ENCODE results near the gene MPPED1. TPM values are rescaled to one million over a fixed set of nuclear protein-coding genes. Genes with fewer than 3 reads are reported as not detected.

The MPPED1 gene
- total and polyA plus RNA-seq, 2 donors (not counting 3 experiments of a cell fraction or from before 2014, with no cell fraction given), result not detected

DNA sequence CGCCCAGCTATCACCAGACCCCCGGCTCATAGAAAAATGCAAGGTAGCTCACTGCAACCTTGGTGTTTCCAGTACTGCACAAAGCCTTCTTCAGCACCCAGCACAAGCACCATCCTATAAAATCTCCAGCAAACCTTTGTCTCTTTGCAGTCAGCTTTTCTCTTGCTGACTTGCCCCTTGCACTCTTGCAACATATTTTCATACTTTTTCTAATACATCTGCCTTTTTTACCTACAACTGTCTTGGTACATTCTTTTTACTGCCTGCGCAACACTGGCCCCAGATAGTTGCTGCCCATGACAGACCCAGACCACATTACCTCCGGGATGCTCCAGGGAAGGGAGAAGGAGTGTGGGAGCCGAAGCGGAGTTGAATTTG is 142.4 kb downstream of the MPPED1 start:
- peaks cover 1% of the 10 kb centered on the region for H3K9me3 ChIP-seq (replicated peaks; ENCODE audit: control insufficient read depth, insufficient read depth, low read length)
- H3K79me2 ChIP-seq (ENCODE audit: control insufficient read depth, insufficient read depth, low read length), result no peaks in the 10 kb centered on the region
- no peak overlapping the region for H3K9ac ChIP-seq (replicated peaks; ENCODE audit: extremely low read depth, insufficient read depth, low read length)
- dilution Hi-C loops (cut with MboI; ENCODE audit: extremely low pct_ligation_motif_present, low sequenced_read_pairs), result no loop called here
- DNase-seq (ENCODE audit: low read depth, low spot score) (no peak), FAIRE-seq (no peak)
- H3K36me3 ChIP-seq (ENCODE audit: control insufficient read depth in 2 of 2, extremely low read depth in 1 of 2, insufficient read depth in 2 of 2, low read length in 2 of 2), result no peaks in the 10 kb centered on the region
- no peaks in the 10 kb centered on the region for H3K27me3 ChIP-seq (ENCODE audit: control insufficient read depth in 2 of 2, insufficient read depth in 2 of 2, low read length in 2 of 2)
- ChIA-PET POLR2A (no interaction called here), CTCF (no interaction called here)
- H3K4me2 ChIP-seq (ENCODE audit: insufficient read depth, low read length), result no peak overlapping the region
- H2AFZ ChIP-seq (ENCODE audit: low read depth, low read length), result no peak overlapping the region
- BruUV-seq (replicated peaks), result no TSS peak
- no peaks in the 10 kb centered on the region for H3K4me1 ChIP-seq (ENCODE audit: control insufficient read depth, extremely low read depth, insufficient read depth, low read length)
- no peaks in the 10 kb centered on the region for H4K20me1 ChIP-seq (replicated peaks; ENCODE audit: control insufficient read depth, extremely low read depth, insufficient read depth, low read length)
- no peaks in the 10 kb centered on the region for H3K9me1 ChIP-seq (replicated peaks; ENCODE audit: control insufficient read depth, extremely low read depth, insufficient read depth, low read length)
- TF ChIP-seq, protein P1, sequence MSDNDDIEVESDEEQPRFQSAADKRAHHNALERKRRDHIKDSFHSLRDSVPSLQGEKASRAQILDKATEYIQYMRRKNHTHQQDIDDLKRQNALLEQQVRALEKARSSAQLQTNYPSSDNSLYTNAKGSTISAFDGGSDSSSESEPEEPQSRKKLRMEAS (IDR thresholded peaks at IDR 0.05; ENCODE audit: insufficient read depth, insufficient read length), result no peak
- TF ChIP-seq, protein P2, sequence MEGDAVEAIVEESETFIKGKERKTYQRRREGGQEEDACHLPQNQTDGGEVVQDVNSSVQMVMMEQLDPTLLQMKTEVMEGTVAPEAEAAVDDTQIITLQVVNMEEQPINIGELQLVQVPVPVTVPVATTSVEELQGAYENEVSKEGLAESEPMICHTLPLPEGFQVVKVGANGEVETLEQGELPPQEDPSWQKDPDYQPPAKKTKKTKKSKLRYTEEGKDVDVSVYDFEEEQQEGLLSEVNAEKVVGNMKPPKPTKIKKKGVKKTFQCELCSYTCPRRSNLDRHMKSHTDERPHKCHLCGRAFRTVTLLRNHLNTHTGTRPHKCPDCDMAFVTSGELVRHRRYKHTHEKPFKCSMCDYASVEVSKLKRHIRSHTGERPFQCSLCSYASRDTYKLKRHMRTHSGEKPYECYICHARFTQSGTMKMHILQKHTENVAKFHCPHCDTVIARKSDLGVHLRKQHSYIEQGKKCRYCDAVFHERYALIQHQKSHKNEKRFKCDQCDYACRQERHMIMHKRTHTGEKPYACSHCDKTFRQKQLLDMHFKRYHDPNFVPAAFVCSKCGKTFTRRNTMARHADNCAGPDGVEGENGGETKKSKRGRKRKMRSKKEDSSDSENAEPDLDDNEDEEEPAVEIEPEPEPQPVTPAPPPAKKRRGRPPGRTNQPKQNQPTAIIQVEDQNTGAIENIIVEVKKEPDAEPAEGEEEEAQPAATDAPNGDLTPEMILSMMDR (IDR thresholded peaks at IDR 0.05; ENCODE audit: extremely low read depth in 1 of 2, insufficient read depth in 1 of 2, low read depth in 1 of 2, low read length in 2 of 2), result no peak
- TF ChIP-seq GATA2 (IDR thresholded peaks at IDR 0.05; ENCODE audit: insufficient read depth, insufficient read length, low read depth, low read length) (no peak), MYC (IDR thresholded peaks at IDR 0.05; ENCODE audit: low read depth, low read length) (no peak), POLR2A (IDR thresholded peaks at IDR 0.05; ENCODE audit: low read depth, low read length) (no peak), EZH2 (IDR thresholded peaks at IDR 0.05; ENCODE audit: borderline replicate concordance, low read depth, low read length, severe bottlenecking) (no peak), POLR2AphosphoS5 (IDR thresholded peaks at IDR 0.05; ENCODE audit: insufficient read depth, low read depth, low read length) (no peak), JUN (IDR thresholded peaks at IDR 0.05; ENCODE audit: borderline replicate concordance, insufficient read depth, insufficient read length, low read depth) (no peak), FOS (IDR thresholded peaks at IDR 0.05; ENCODE audit: borderline replicate concordance, insufficient read depth, low read length) (no peak)
- no peak overlapping the region for H3K4me3 ChIP-seq (replicated peaks in 1 of 3; ENCODE audit: insufficient read depth in 1 of 3, low read depth in 1 of 3, low read length in 3 of 3)
- H3K27ac ChIP-seq (ENCODE audit: insufficient read depth, low read depth, low read length), result no peak overlapping the region
- intact Hi-C loops (cut with micrococcal nuclease), result no loop called here
